GM19238 (cell line): ENCODE data around the gene NRXN3.

Experiments
- DNase-seq: peaks from one replicate; pipeline ENCODE4 v3.0.0; 2011; ENCODE audit warnings: low spot score; ENCODE audit not compliant: insufficient read length

NRXN3 gene

GRCh38 chr14:78242086-78242485 is 71.9 kb downstream of the NRXN3 start:
- DNase-seq, result no peak

GRCh38 chr14:78243187-78243586 is 73.0 kb downstream of the NRXN3 start:
- DNase-seq, result no peak

DNA sequence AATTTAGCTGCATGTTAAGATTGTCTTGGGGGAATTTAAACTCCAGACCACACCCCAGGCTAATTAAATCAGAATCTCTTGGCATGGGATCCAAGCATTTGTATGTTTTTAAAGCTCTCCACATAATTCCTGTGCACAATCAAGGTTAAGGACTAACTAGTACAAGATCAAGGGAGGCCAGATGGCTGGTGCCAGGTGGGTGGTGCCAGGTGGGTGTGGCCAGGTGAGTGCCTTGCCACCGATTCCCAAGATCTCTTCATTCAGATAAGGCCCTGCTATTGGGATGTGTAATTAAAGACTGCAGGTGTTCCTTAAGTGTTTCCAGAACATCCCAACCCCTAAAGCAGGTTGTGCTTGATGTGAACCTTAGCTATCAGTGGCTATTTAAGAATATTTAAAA is 75.1 kb downstream of the NRXN3 start:
- no peak for DNase-seq

DNA sequence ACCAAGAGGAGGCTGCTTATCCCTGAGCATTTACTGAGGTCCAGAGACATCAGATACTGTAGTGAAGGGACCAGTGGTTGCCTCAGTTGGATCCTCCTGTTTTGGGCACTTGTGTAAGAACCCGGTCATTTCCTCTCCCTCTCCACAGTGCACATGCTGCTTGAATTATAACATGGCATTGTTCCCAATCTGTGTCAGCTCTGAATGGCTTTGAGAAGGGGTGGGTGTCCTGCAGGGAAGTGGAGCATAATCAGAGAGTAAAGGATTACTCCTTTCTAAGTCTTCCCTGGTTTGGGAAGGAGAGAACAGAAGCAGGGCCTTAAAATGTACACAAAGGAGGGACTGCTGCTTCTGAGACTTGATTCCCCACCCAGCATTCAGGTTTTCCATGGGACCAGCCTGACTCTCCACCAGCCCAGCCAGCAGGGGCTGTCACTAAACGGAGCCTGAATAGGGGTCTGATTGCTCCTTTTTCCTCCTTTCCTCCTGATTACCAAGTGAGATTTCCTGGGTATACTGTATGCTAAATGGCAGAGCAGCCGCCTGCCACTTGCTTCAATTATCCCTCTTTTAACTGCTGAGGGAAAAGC is 78.4 kb downstream of the NRXN3 start:
- no peak for DNase-seq

- DNase-seq, result no peak
Observed at GRCh38 chr14:78251308-78251707, 81.1 kb downstream of the NRXN3 start.

GRCh38 chr14:78253986-78254385 is 83.8 kb downstream of the NRXN3 start:
- no peak for DNase-seq

- DNase-seq, result no peak
Observed at GRCh38 chr14:78254911-78255461, 84.8 kb downstream of the NRXN3 start.

DNA sequence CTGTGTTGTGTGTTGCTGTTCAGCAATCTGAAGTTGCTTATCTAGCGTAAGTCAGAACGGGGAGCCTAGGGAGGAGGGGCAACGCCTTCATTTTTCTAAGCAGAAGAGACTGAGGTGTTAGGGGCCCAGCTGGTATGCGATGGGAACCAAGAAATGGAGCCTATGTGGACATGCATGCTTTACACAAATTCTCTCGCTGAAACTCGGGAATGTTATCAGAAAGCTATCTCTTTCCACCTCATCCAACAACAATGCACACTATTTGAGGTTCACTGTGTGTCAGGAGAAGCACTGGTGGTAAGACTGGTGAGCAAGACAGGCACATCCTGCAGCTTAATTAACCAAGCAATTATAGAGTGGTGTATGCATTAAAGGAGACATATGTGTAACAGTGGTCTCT is 89.7 kb downstream of the NRXN3 start:
- DNase-seq, result no peak

DNA sequence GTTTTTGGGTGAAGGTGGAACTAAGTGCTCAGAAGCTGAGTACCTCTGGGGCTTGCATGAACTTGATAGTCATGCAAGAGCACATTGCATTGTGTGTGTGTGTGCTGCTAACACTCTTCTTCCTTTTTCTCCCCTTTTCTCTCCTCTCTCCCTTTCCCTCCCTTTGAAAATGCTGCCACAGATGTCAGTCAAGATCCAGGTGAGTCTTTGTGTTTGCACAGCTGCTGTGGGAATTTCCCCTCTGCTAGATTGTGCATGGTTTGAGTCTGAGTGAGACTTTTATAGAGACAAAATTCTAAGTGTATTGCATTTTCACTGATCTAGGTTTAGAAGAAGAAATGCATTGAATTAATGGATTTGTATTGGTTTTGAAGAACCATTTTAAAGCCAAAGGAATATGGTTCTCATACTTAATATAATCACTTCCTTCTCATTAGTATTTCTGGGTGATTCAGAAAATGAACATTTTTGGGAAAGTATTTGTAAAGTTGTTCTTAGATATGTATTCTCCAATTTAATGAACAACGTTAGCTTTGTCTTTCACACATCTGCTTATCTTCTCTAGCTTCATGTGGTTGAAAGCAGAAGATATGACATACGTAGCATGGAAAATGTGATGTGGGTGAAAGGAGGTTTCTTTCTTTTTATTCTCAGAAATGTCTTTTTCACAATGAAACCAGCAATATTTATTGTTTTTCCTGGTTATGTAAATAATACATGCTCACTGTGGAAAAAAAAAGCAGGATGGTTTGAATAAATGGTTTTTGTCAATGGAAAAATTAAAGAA is 108.5 kb downstream of the NRXN3 start:
- no peak for DNase-seq

DNA sequence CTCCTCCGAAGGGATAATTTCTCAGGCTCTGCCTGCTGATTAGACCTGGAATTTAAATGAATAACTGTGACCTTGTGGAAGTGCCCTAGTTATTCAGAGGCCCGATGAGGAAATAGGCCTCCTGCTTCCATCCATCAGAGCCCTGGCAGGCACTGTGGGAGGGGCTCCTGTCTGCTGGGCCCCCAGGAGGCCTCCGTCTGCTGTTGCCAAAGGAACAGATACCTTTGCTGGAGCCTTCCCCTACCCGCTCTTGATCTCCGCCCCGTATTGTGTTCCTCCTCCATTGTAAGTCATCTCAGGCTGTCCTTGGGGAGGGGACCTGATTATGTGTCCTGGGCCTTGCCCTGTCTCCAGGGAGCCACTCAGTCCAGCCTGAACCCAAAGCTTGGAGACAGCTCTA is 112.3 kb downstream of the NRXN3 start:
- no peak for DNase-seq

- DNase-seq, result no peak
Observed at GRCh38 chr14:78286210-78286609, 116.0 kb downstream of the NRXN3 start.

- no peak for DNase-seq
Observed at GRCh38 chr14:78292003-78292402, 121.8 kb downstream of the NRXN3 start.

- no peak for DNase-seq
Observed at GRCh38 chr14:78297858-78298257, 127.7 kb downstream of the NRXN3 start.

DNA sequence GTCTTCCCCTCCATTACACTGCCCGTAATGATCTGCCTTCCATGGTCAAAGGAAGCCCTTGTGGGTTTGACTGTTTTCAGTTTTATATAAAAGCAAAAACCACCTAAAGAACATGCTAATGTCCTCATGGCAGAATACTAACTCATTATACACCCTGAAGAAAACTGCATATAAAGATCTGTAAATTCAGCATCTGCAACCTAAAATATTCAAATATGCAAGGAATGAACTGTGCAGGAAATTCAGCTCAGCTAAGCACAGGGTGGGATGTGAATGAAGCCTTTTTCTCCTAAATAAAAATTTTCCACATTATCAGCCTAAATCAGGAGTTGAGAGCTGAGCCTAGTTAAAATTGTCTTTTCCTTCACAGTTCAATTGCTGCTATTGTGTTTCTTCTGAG is 128.1 kb downstream of the NRXN3 start:
- no peak for DNase-seq

GRCh38 chr14:78302841-78303240 is 132.7 kb downstream of the NRXN3 start:
- DNase-seq, result no peak

- DNase-seq, result no peak
Observed at GRCh38 chr14:78307671-78308070, 137.5 kb downstream of the NRXN3 start.

DNA sequence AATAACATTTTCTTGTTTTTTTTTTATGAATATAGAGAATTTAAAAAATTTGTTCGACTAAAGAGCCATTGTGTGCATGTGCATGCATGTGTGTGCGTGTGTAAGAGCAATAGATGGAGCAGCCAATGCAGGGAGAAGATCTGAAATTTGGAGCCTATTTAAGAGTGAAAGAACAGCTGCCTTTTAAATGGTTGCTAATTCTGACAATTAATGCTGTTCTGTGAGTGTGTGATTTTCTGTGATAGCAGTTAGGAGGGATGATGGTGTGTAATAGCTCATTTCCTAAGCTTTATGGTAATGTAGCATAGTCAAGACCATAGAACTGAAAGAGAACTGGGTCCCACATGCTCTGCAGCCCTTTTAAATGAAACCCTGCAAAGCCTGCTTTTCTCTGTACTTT is 137.9 kb downstream of the NRXN3 start:
- no peak for DNase-seq

DNA sequence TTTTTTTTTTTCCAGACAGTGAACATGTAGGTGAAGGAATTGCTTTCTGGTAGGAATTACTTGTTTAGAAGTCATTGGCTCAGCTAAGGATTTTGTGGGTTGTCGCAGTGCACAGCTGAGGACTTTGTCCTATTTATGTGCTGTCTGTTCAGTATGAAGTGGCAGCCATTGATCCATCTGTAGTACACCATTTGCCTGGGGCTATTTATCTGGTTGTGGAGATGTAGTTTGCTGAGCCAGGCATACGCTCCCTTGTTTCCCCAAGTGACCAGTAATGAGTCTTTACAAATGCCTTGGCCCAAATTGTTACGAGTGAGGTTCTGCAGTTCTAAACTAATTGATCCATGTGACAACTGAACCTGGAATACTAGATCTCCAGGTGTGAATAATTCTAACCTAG is 140.1 kb downstream of the NRXN3 start:
- no peak for DNase-seq

GRCh38 chr14:78313499-78313898 is 143.3 kb downstream of the NRXN3 start:
- DNase-seq, result no peak

DNA sequence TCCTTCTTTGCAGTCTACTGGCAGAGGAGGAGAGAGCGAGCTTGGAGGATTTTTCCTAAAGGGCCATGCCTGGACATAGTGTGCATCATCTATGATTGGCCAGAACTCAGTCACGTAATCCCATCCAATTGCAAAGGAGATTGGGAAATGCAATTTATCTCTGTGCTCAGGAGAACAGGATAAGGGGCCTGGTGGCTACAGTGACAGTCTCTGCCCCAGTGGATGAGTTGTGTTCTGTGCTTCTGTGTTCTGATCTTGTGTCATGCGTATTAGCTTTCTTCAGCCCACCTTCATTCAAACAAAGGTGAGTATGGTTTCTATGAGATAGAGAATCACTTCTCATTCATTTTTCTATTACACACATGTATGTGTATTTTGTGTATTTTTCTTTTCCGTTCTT is 144.3 kb downstream of the NRXN3 start:
- DNase-seq, result no peak

- no peak for DNase-seq
Observed at GRCh38 chr14:78316052-78316451, 145.9 kb downstream of the NRXN3 start.

- no peak for DNase-seq
Observed at GRCh38 chr14:78316786-78317185, 146.6 kb downstream of the NRXN3 start.

DNA sequence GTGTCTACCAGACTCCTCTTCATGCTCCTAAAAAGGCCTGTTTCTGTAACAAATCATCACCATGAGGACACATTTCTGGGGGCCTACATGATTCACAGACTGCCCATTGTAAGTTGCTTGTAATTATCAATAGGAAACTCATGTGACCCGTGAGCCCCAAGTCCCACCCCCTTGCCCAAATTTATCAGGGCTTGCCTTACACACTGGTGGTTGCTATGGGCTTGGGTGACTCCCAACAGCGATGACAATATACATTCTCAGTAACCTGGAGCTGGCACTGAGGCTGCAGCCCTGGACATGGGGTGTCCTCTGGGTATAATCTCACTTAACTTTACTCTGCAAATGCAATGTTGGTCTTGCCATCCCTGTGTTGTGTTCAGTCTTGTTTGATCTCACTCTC is 149.2 kb downstream of the NRXN3 start:
- DNase-seq, result no peak
